ENCODE measurements around the gene TBC1D22A. TPM values are rescaled to one million over a fixed set of nuclear protein-coding genes. Genes with fewer than 3 reads are reported as not detected.

Gene TBC1D22A
- total RNA-seq, 1 donor from 2014 or later, result 23.2 TPM

DNA sequence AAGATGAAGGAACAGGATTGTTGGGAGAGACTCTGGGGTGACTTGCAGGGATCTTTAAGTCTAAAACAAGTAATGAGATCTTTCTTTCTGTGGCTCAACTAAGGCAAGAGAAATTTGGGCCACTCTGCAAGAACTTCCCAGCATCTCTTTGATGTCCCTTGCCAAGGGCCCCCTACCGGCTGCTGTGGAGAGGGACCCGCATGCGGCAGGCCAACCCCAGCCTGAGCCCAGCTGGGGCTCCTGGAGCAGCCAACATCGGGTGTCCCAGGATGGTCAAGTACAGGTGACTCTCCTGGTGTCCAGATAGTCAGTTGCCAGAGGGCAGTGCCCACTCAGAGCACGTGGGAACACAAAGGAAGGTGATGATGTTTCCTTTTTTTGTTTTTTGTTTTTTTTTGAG lies 363.2 kb downstream of the TBC1D22A start:
- H3K9me3 Mint-ChIP-seq (ENCODE audit: low read depth), result no peaks in the 10 kb centered on the region
- DNase-seq (ENCODE audit: low spot score, unreplicated experiment), result no peak
- peaks cover 3% of the 10 kb centered on the region for H3K4me1 Mint-ChIP-seq (ENCODE audit: low read depth)
- H3K36me3 Mint-ChIP-seq (ENCODE audit: insufficient read depth), result peaks cover 3% of the 10 kb centered on the region
- no peak overlapping the region for H3K4me3 Mint-ChIP-seq (ENCODE audit: low read depth)
- TF ChIP-seq, protein P1, sequence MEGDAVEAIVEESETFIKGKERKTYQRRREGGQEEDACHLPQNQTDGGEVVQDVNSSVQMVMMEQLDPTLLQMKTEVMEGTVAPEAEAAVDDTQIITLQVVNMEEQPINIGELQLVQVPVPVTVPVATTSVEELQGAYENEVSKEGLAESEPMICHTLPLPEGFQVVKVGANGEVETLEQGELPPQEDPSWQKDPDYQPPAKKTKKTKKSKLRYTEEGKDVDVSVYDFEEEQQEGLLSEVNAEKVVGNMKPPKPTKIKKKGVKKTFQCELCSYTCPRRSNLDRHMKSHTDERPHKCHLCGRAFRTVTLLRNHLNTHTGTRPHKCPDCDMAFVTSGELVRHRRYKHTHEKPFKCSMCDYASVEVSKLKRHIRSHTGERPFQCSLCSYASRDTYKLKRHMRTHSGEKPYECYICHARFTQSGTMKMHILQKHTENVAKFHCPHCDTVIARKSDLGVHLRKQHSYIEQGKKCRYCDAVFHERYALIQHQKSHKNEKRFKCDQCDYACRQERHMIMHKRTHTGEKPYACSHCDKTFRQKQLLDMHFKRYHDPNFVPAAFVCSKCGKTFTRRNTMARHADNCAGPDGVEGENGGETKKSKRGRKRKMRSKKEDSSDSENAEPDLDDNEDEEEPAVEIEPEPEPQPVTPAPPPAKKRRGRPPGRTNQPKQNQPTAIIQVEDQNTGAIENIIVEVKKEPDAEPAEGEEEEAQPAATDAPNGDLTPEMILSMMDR (IDR thresholded peaks at IDR 0.05; ENCODE audit: unreplicated experiment), result peak; percentile 28
- H3K27me3 Mint-ChIP-seq, result no peaks in the 10 kb centered on the region
- no peak overlapping the region for H3K27ac Mint-ChIP-seq

- Mint-ChIP-seq H3K4me3 (ENCODE audit: low read depth) (no peak overlapping the region), H3K27me3 (no peaks in the 10 kb centered on the region), H3K27ac (no peak overlapping the region), H3K9me3 (ENCODE audit: low read depth) (no peaks in the 10 kb centered on the region), H3K36me3 (ENCODE audit: insufficient read depth) (peaks cover 3% of the 10 kb centered on the region), H3K4me1 (ENCODE audit: low read depth) (peaks cover 3% of the 10 kb centered on the region)
- DNase-seq (ENCODE audit: low spot score, unreplicated experiment), result no peak
- TF ChIP-seq, protein P1 (IDR thresholded peaks at IDR 0.05; ENCODE audit: unreplicated experiment), result no peak
These were observed 363.9 kb downstream of the TBC1D22A start for GRCh38 chr22:47126344-47126811.

DNA sequence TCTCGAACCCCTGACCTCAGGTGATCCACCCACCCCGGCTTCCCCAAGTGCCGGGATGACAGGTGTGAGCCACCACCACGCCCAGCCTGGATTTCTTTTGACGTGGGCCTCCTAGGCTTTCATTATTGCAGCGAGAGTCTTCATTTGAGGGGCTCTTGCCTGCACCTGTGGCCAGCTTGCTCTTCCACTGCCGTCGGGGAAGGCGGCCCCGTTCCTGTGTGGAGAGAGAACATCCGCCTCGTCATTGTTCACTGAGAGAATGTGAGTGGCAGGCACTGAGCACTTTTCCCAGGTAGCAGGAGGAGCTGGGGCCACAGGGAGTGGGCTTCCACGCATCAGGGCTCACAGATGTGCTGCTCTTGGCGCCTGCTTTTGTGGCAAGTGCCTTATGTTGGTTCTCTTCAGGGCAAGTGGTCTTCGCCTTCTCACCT lies 365.0 kb downstream of the TBC1D22A start:
- Mint-ChIP-seq H3K4me3 (ENCODE audit: low read depth) (no peak overlapping the region), H3K4me1 (ENCODE audit: low read depth) (peaks cover 3% of the 10 kb centered on the region), H3K27me3 (peaks cover 6% of the 10 kb centered on the region), H3K9me3 (ENCODE audit: low read depth) (no peaks in the 10 kb centered on the region), H3K27ac (no peak overlapping the region), H3K36me3 (ENCODE audit: insufficient read depth) (peaks cover 3% of the 10 kb centered on the region)
- no peak for DNase-seq (ENCODE audit: low spot score, unreplicated experiment)
- TF ChIP-seq, protein P1 (IDR thresholded peaks at IDR 0.05; ENCODE audit: unreplicated experiment), result no peak

DNA sequence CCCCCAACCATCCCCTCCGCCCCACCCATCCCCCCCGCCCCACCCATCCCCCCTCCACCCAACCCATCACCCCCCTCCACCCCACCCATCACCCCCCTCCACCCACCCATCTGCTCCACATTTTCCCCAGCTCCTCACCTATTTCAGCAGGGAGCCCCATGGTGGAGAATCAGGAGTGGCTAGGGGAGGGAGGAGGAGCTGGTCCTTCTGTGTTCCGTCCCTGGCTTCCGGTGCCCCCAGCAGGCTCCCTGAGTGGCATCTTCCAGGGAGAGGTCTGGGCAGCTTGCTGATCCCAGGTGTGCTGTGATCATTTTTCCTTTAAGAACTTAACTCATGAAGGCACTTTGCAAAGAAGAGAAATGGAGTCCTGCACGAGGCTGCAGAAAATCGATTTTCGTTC lies 365.8 kb downstream of the TBC1D22A start:
- no peak overlapping the region for H3K27ac Mint-ChIP-seq
- peaks cover 3% of the 10 kb centered on the region for H3K36me3 Mint-ChIP-seq (ENCODE audit: insufficient read depth)
- no peak for DNase-seq (ENCODE audit: low spot score, unreplicated experiment)
- TF ChIP-seq, protein P1 (IDR thresholded peaks at IDR 0.05; ENCODE audit: unreplicated experiment), result no peak
- H3K4me3 Mint-ChIP-seq (ENCODE audit: low read depth), result no peak overlapping the region
- H3K27me3 Mint-ChIP-seq, result peaks cover 10% of the 10 kb centered on the region
- H3K4me1 Mint-ChIP-seq (ENCODE audit: low read depth), result peaks cover 3% of the 10 kb centered on the region
- H3K9me3 Mint-ChIP-seq (ENCODE audit: low read depth), result no peaks in the 10 kb centered on the region

GRCh38 chr22:47128622-47129215 lies 366.3 kb downstream of the TBC1D22A start:
- TF ChIP-seq, protein P1 (IDR thresholded peaks at IDR 0.05; ENCODE audit: unreplicated experiment), result no peak
- no peak for DNase-seq (ENCODE audit: low spot score, unreplicated experiment)
- Mint-ChIP-seq H3K27ac (no peak overlapping the region), H3K4me1 (ENCODE audit: low read depth) (peaks cover under 1% of the 10 kb centered on the region), H3K4me3 (ENCODE audit: low read depth) (no peak overlapping the region), H3K36me3 (ENCODE audit: insufficient read depth) (peaks cover 3% of the 10 kb centered on the region), H3K27me3 (peaks cover 11% of the 10 kb centered on the region), H3K9me3 (ENCODE audit: low read depth) (no peaks in the 10 kb centered on the region)

Measured in progenitor cell of endocrine pancreas (in vitro differentiated cells).